Activated CD4-positive, alpha-beta T cell treated with anti-CD3 and anti-CD28 coated beads, Interleukin-2, amount 50 U/mL, for 1 hour (primary cell): ENCODE results near the gene MOB1B.

Experiments
- DNase-seq: peaks from one replicate; pipeline ENCODE4 v3.0.0-alpha.2; 2020

The MOB1B gene

GRCh38 chr4:70915036-70915815 is 13.1 kb downstream of the MOB1B start:
- no peak for DNase-seq

GRCh38 chr4:70915874-70916559 is 13.8 kb downstream of the MOB1B start:
- DNase-seq: no peak

GRCh38 chr4:70920592-70920991 is 18.4 kb downstream of the MOB1B start:
- DNase-seq: no peak

GRCh38 chr4:70925418-70925817 is 23.2 kb downstream of the MOB1B start:
- no peak for DNase-seq

- no peak for DNase-seq
These were observed 23.9 kb downstream of the MOB1B start for GRCh38 chr4:70925899-70926635.

GRCh38 chr4:70927502-70928137 is 25.5 kb downstream of the MOB1B start:
- peak; percentile 7 for DNase-seq

- DNase-seq: no peak
These were observed 28.5 kb downstream of the MOB1B start for GRCh38 chr4:70930530-70931256.

- DNase-seq: no peak
These were observed 29.2 kb downstream of the MOB1B start for GRCh38 chr4:70931347-70931746.

- DNase-seq: no peak
These were observed 30.8 kb downstream of the MOB1B start for GRCh38 chr4:70932984-70933383.

GRCh38 chr4:70935038-70935695 is 33.0 kb downstream of the MOB1B start:
- DNase-seq: no peak

GRCh38 chr4:70936200-70936787 is 34.1 kb downstream of the MOB1B start:
- no peak for DNase-seq

GRCh38 chr4:70938086-70938485 is 35.9 kb downstream of the MOB1B start:
- no peak for DNase-seq

GRCh38 chr4:70940134-70940533 is 38.0 kb downstream of the MOB1B start:
- DNase-seq: no peak

GRCh38 chr4:70943114-70943513 is 40.9 kb downstream of the MOB1B start:
- DNase-seq: no peak

- DNase-seq: no peak
These were observed 42.9 kb downstream of the MOB1B start for GRCh38 chr4:70945046-70945445.

GRCh38 chr4:70945452-70946055 is 43.4 kb downstream of the MOB1B start:
- no peak for DNase-seq

GRCh38 chr4:70946939-70947338 is 44.8 kb downstream of the MOB1B start:
- DNase-seq: no peak

- DNase-seq: no peak
These were observed 46.6 kb downstream of the MOB1B start for GRCh38 chr4:70948665-70949260.

- DNase-seq: no peak
These were observed 51.9 kb downstream of the MOB1B start for GRCh38 chr4:70954032-70954431.

GRCh38 chr4:70956549-70957210 is 54.5 kb downstream of the MOB1B start:
- no peak for DNase-seq
